ENCODE measurements around the gene TMEM18.

TMEM18 gene

DNA sequence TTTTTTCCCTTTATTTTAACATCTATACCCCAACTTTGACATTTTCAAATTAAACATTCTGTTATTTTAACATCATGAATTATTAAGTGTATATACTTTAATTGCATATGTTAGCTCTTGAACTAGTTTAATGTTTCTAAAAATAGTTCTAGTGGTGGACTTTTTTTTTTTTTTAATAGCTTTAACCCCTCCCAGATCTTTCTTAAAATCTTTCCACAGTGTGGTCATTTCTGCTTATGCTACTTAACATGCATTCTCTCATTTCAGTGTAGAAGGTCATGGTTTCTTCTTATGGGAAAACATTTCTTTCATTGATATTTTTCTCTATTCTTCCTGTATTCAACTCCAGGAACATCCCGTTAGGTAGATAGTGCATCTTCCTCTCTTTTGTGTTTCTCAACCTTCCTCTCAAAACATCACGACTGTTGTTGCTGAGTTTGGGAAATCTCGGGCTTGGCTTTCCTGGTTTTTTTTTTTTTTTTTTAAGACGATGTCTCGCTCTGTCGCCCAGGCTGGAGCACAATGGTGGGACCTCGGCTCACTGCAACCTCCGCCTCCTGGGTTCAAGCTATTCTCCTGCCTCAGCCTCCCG, 849 bp upstream of the TMEM18 start:
- Histone ChIP-seq H3K4me2 (ENCODE audit: low read length) (peak overlapping the region; percentile 80), H3K27me3 (ENCODE audit: control insufficient read depth, insufficient read depth, low read length) (no peaks in the 10 kb centered on the region), H3K9ac (ENCODE audit: low read depth, low read length) (peak overlapping the region; percentile 97), H3K36me3 (ENCODE audit: insufficient read depth, low read length) (peaks cover 3% of the 10 kb centered on the region), H3K9me3 (replicated peaks; ENCODE audit: low read length) (no peaks in the 10 kb centered on the region), H3K4me3 (ENCODE audit: low read length) (peak overlapping the region; percentile 89), H3K4me1 (ENCODE audit: control insufficient read depth, insufficient read depth, low read length) (peaks cover 38% of the 10 kb centered on the region)

DNA sequence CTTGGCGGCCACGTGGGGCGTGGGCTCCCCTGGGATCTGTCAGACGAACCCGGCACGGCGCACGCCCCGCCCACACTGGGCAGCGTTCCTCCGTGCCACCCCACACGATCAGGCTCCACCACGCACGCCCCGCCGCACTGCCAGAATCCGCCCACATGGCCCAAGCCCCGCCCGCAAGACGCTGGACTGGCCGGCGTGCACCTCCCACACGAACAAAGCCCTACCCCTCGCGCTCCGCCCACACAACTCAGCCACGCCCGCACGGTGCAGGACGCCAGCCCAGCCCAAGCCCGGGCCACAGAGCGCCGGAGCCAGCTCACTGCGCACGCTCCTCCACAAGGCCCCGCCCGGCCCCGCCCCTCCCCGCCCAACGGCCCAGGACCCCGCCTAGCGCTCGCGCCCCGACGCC, 555 bp downstream of the TMEM18 start:
- H3K9ac ChIP-seq (ENCODE audit: low read depth, low read length), result peak overlapping the region; percentile 77

DNA sequence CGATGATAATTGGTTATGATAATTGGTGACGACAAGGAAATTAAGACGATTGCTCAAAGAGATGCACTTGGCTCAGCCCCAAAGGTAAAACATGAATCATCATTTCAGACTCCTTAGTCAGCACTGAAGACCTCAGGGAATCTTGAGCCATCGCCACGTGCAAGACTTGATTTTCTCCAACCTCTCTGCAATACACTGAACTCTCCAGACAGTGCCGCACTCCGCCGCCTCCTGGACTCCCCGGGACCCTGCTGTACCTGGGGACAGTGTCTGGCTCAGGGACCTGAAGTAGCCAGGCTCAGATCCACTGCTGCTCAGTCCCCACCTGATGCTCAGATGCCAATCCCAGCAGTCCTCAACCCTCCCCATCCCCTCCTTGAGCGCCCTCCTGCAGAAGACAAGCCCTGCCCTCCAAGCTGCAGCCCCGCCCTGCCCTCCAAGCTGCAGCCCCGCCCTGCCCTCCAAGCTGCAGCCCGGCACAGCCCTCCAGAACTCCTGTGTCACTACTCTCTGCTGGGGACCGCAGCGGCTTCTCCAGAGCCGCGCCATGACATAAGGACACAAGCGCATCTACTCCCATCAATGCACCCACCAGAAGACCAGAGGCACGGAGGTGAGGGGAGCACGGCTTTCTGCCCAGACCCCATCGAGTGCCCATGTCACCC, 1.1 kb downstream of the TMEM18 start:
- Histone ChIP-seq H3K9ac (ENCODE audit: low read depth, low read length) (peak overlapping the region; percentile 77), H3K4me1 (ENCODE audit: control insufficient read depth, insufficient read depth, low read length) (peaks cover 40% of the 10 kb centered on the region), H3K4me2 (ENCODE audit: low read length) (peak overlapping the region; percentile 99), H3K27me3 (ENCODE audit: control insufficient read depth, insufficient read depth, low read length) (no peaks in the 10 kb centered on the region), H3K4me3 (ENCODE audit: low read length) (peak overlapping the region; percentile 88), H3K9me3 (replicated peaks; ENCODE audit: low read length) (no peaks in the 10 kb centered on the region), H3K36me3 (ENCODE audit: insufficient read depth, low read length) (peaks cover 14% of the 10 kb centered on the region)

More for the DNA sequence above, 555 bp downstream of the TMEM18 start:
- no peaks in the 10 kb centered on the region for H3K27me3 ChIP-seq (ENCODE audit: control insufficient read depth, insufficient read depth, low read length)
- no peaks in the 10 kb centered on the region for H3K9me3 ChIP-seq (replicated peaks; ENCODE audit: low read length)
- peaks cover 14% of the 10 kb centered on the region for H3K36me3 ChIP-seq (ENCODE audit: insufficient read depth, low read length)
- peak overlapping the region; percentile 99 for H3K4me2 ChIP-seq (ENCODE audit: low read length)
- H3K4me1 ChIP-seq (ENCODE audit: control insufficient read depth, insufficient read depth, low read length), result peaks cover 40% of the 10 kb centered on the region
- H3K4me3 ChIP-seq (ENCODE audit: low read length), result peak overlapping the region; percentile 88

DNA sequence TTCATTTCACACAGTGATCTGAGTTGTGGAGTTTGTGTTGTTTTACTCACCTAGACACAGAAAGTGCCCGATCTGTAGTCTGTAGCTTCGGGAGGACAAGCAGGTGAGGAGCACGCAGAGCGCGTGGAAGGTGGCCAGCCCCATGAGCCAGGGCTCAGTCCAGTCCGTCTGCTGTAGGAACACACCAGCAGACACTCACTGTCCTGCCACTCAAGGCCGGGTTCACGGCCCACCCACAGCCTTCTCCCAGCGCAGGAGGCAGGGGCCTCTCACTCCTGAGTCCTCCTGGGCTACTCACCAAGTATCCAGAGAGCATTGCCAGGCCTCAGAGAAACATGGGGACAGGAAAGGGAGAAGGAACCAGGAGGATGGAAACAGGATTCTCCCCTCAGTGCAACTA, 1.7 kb downstream of the TMEM18 start:
- peaks cover 40% of the 10 kb centered on the region for H3K4me1 ChIP-seq (ENCODE audit: control insufficient read depth, insufficient read depth, low read length)
- H3K9me3 ChIP-seq (replicated peaks; ENCODE audit: low read length), result no peaks in the 10 kb centered on the region
- H3K36me3 ChIP-seq (ENCODE audit: insufficient read depth, low read length), result peaks cover 14% of the 10 kb centered on the region
- H3K27me3 ChIP-seq (ENCODE audit: control insufficient read depth, insufficient read depth, low read length), result no peaks in the 10 kb centered on the region
- peak overlapping the region; percentile 88 for H3K4me3 ChIP-seq (ENCODE audit: low read length)
- peak overlapping the region; percentile 99 for H3K4me2 ChIP-seq (ENCODE audit: low read length)
- peak overlapping the region; percentile 33 for H3K9ac ChIP-seq (ENCODE audit: low read depth, low read length)

DNA sequence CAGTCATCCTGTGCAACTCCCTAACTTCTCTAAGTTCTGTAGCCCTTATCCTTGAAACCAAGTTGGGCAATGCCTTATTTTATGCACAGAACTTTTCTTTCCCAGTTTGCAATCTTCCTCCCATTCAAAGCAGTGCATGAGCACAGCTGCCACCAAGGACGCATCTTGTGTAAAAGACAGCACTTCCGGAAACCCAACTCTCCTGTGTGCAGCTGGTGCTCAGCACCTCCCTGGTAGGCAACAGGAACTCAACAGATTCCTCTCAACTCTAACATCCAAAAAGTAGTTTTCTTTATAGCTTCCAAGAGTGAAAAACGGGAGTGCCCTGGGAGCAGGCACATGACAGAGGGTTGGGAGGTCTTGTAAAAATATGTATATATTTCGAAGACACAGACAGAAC, 2.2 kb downstream of the TMEM18 start:
- peaks cover 14% of the 10 kb centered on the region for H3K36me3 ChIP-seq (ENCODE audit: insufficient read depth, low read length)
- no peak overlapping the region for H3K4me3 ChIP-seq (ENCODE audit: low read length)
- peak overlapping the region; percentile 99 for H3K4me2 ChIP-seq (ENCODE audit: low read length)
- no peaks in the 10 kb centered on the region for H3K9me3 ChIP-seq (replicated peaks; ENCODE audit: low read length)
- H3K4me1 ChIP-seq (ENCODE audit: control insufficient read depth, insufficient read depth, low read length), result peaks cover 40% of the 10 kb centered on the region
- no peaks in the 10 kb centered on the region for H3K27me3 ChIP-seq (ENCODE audit: control insufficient read depth, insufficient read depth, low read length)
- no peak overlapping the region for H3K9ac ChIP-seq (ENCODE audit: low read depth, low read length)

DNA sequence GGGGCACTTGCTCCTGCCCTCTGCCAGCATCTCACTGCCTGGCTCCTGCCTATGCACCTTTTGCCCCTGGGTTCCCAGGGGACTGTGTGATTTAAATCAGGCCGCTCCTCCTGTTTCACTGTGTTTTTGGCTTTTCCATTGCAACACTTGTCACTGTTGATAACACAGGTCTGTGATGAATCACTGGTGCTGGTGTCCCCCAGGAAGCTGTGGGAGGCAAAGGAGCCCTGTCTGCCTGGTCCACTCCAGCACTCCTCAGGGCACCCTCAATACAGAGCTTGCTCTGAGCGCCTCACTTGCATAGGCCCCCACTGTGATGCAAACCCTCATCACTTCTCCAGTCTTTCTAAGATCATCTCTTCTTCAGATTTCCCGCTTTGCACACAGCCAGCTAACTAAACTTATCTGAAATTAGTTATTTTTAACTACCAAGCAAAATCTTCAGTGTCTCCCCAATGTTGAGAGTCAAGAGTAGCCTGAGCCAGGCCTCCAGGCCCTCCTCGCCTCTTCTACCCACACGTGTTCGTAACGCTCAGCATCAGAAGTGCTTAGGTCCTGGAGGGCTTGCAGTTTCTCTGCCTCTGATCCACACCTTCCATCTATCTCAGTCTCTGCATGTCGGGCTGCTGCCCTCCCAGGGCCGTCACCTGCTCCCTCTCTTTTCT, 2.8 kb downstream of the TMEM18 start:
- H3K36me3 ChIP-seq (ENCODE audit: insufficient read depth, low read length), result peaks cover 14% of the 10 kb centered on the region

DNA sequence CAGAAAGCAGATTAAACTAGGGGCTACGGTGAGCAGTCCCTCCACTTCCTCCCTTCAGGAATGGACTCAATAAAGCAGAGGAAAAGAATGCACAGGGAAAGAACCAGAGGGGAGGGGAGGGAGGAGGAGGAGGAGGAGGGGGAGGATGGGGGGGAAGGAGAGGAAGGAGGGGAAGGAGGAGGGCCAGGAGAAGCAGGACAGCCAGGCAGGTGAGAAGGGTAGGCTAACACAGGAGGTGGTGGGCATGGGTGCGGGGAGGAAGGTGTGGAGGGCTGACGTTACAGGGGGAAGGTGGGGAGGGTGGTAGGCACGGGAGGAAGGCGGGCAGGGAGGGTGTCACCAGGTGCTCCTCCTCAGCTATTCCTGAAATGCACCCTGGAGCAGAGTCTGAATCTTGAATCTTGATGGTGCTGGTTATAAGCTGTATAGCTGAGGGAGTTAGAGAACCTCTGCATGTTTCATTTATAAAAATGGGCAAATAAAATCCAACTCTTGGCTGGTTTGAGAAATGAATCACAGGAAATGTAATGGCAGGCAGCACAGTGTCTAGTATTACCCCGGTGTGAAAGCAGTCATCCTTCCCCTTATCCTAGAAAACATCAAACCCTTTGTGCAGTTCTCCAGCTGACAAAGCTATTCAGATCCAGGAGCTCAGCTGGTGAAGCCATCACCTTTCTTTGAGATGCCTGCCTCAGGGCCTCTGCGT, 3.4 kb downstream of the TMEM18 start:
- H3K27me3 ChIP-seq (ENCODE audit: control insufficient read depth, insufficient read depth, low read length), result no peaks in the 10 kb centered on the region
- peaks cover 46% of the 10 kb centered on the region for H3K4me1 ChIP-seq (ENCODE audit: control insufficient read depth, insufficient read depth, low read length)
- peak overlapping the region; percentile 32 for H3K4me3 ChIP-seq (ENCODE audit: low read length)
- peaks cover 17% of the 10 kb centered on the region for H3K36me3 ChIP-seq (ENCODE audit: insufficient read depth, low read length)
- peak overlapping the region; percentile 41 for H3K9ac ChIP-seq (ENCODE audit: low read depth, low read length)
- no peaks in the 10 kb centered on the region for H3K9me3 ChIP-seq (replicated peaks; ENCODE audit: low read length)
- H3K4me2 ChIP-seq (ENCODE audit: low read length), result peak overlapping the region; percentile 64

More for the DNA sequence above, 2.8 kb downstream of the TMEM18 start:
- H3K4me3 ChIP-seq (ENCODE audit: low read length), result peak overlapping the region; percentile 32
- peak overlapping the region; percentile 41 for H3K9ac ChIP-seq (ENCODE audit: low read depth, low read length)
- no peaks in the 10 kb centered on the region for H3K9me3 ChIP-seq (replicated peaks; ENCODE audit: low read length)
- no peaks in the 10 kb centered on the region for H3K27me3 ChIP-seq (ENCODE audit: control insufficient read depth, insufficient read depth, low read length)
- peak overlapping the region; percentile 99 for H3K4me2 ChIP-seq (ENCODE audit: low read length)
- H3K4me1 ChIP-seq (ENCODE audit: control insufficient read depth, insufficient read depth, low read length), result peaks cover 43% of the 10 kb centered on the region

DNA sequence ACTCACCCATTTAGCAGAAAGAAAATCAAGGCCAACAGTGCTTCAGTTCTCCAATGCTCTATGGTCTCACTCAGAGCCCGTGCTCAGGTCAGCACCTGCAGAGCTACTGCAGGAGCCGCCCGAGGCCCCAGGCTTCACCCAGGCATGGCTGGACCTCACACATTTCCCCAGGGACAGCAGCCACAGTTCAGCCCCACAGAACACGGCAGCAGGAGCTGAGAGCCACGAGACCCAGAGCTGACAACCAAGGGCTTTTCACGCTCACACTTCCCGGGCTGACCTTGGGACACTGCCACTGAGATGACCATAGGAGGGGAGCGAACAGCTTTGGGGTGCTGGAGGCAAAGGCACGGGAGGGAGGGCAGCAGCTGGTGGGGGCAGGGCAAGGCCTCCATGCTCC, 4.2 kb downstream of the TMEM18 start:
- H3K9ac ChIP-seq (ENCODE audit: low read depth, low read length), result no peak overlapping the region
- peaks cover 24% of the 10 kb centered on the region for H3K36me3 ChIP-seq (ENCODE audit: insufficient read depth, low read length)
- H3K9me3 ChIP-seq (replicated peaks; ENCODE audit: low read length), result no peaks in the 10 kb centered on the region
- no peak overlapping the region for H3K4me3 ChIP-seq (ENCODE audit: low read length)
- no peaks in the 10 kb centered on the region for H3K27me3 ChIP-seq (ENCODE audit: control insufficient read depth, insufficient read depth, low read length)
- H3K4me1 ChIP-seq (ENCODE audit: control insufficient read depth, insufficient read depth, low read length), result peaks cover 43% of the 10 kb centered on the region
- no peak overlapping the region for H3K4me2 ChIP-seq (ENCODE audit: low read length)

DNA sequence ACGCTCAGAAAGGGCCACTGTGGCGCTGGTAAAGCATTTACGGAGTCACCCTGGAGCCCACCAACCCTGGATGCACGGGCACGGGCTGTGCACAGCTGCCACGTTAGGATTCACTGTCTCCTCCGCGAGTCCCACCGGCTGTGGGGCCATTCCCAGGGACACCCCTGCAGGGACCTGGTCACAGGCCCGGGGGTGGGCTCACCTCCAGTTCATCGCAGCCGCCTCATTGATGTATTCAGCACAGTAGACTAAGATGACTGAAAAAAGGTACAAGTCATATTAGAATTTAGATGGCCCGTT, 4.7 kb downstream of the TMEM18 start:
- Histone ChIP-seq H3K9ac (ENCODE audit: low read depth, low read length) (no peak overlapping the region), H3K4me3 (ENCODE audit: low read length) (no peak overlapping the region), H3K4me2 (ENCODE audit: low read length) (no peak overlapping the region), H3K9me3 (replicated peaks; ENCODE audit: low read length) (no peaks in the 10 kb centered on the region), H3K27me3 (ENCODE audit: control insufficient read depth, insufficient read depth, low read length) (no peaks in the 10 kb centered on the region), H3K36me3 (ENCODE audit: insufficient read depth, low read length) (peaks cover 29% of the 10 kb centered on the region), H3K4me1 (ENCODE audit: control insufficient read depth, insufficient read depth, low read length) (peaks cover 44% of the 10 kb centered on the region)

DNA sequence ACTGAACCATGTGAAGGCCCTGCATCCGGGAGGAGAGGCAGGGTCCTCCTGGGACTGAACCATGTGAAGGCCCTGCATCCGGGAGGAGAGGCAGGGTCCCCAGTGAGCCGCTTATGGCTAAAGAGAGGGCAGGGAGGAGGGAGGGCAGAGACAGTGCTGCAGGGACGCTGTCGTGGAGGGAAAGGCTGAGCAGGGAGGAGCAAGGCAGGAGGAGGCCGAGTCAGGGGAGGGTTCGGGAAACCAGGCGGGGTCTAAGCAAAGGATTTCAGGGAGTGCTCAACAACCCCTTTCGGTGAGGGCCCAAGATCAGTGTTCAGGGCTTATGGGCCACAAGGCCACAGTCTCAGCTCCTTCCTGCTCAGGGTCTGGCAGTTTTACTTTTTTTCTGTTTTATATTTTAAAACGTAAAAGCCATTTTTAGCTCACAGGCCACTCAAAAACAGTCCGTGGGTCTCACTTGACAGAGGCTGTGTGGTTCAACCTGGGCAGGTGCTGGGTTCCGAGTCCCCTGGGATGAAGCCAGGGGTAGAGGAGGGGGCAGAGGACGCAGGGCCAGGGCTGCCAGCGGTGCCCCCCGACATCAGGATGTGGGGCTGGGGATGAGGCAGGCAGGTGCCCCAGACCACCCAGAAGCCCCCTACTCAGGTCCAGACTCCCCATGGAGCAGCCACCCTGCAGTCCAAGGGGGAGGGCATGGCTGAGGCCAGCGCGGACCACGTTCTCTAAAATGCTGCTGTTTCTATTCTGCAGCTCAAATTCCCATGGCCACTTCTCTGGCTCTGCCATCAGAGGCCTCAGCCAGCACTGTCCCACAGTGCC, 5.2 kb downstream of the TMEM18 start:
- H3K9ac ChIP-seq (ENCODE audit: low read depth, low read length), result no peak overlapping the region

DNA sequence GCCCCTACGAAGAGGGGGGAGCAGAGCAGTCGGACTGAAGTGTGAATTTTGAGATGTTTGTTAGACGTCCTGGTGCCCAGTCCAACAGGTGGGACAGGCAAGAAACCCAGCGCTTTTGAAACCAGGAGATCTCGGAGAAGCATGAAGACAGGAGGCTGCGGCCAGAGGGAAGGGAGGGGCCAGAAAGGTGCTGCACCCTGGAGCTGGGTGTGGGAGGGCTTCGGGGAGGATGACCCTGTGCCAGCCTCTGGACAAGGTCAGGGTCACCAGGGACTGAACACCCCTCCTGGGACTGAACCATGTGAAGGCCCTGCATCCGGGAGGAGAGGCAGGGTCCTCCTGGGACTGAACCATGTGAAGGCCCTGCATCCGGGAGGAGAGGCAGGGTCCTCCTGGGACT, 6.1 kb downstream of the TMEM18 start:
- Histone ChIP-seq H3K9ac (ENCODE audit: low read depth, low read length) (no peak overlapping the region), H3K27me3 (ENCODE audit: control insufficient read depth, insufficient read depth, low read length) (no peaks in the 10 kb centered on the region)

More for the DNA sequence above, 5.2 kb downstream of the TMEM18 start:
- Histone ChIP-seq H3K4me3 (ENCODE audit: low read length) (no peak overlapping the region), H3K9me3 (replicated peaks; ENCODE audit: low read length) (no peaks in the 10 kb centered on the region), H3K4me2 (ENCODE audit: low read length) (no peak overlapping the region), H3K4me1 (ENCODE audit: control insufficient read depth, insufficient read depth, low read length) (peaks cover 45% of the 10 kb centered on the region), H3K27me3 (ENCODE audit: control insufficient read depth, insufficient read depth, low read length) (no peaks in the 10 kb centered on the region), H3K36me3 (ENCODE audit: insufficient read depth, low read length) (peaks cover 29% of the 10 kb centered on the region)

More for the DNA sequence above, 6.1 kb downstream of the TMEM18 start:
- Histone ChIP-seq H3K9me3 (replicated peaks; ENCODE audit: low read length) (no peaks in the 10 kb centered on the region), H3K4me1 (ENCODE audit: control insufficient read depth, insufficient read depth, low read length) (peaks cover 41% of the 10 kb centered on the region), H3K4me2 (ENCODE audit: low read length) (no peak overlapping the region), H3K4me3 (ENCODE audit: low read length) (no peak overlapping the region), H3K36me3 (ENCODE audit: insufficient read depth, low read length) (peaks cover 34% of the 10 kb centered on the region)

Data from skeletal muscle satellite cell (primary cell).